Measurements from ENCODE around the gene NLGN1. TPM values are rescaled to one million over a fixed set of nuclear protein-coding genes. Genes with fewer than 3 reads are reported as not detected.

The NLGN1 gene
- total RNA-seq, 1 experiment from 2014 or later, result 0.85 TPM

DNA sequence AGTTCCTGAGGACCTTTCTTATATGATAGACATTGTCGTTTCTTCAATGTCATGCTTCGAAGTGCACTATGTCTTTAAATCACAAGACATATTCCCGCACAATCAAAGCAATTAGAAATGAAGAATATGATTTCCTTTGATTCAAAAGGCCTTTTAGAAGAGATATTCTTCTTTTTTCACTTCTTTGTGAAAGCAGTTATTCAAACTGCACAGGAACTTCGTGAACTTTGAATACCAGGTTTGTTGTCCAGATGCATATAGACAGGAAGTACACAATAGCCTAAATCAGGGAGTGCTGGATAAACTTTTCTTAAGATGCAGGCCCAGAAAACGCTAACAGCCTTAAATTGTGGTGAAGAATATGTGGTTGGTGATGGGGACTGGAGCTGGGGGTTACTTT, 870.5 kb downstream of the NLGN1 start:
- CTCF ChIA-PET, result no interaction called here

DNA sequence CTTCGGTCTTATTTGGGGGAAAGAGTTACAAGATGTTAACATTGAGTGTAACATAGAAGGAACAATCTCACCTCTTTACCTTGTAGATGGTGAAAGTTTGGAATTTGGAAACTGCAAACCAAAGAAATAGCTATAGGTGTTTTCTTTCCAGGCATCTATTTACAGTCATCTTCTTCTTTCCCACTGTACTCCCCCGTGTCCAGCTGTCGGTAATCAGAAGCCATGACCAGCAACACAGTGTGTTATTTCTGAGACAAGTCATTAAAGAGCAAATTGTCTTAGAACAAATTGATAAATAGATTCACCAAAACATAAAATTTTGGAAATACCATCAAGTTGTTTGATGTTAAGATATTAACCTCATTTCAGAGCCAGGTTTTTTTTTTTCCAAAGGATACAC, 871.0 kb downstream of the NLGN1 start:
- H3K9me3 ChIP-seq (ENCODE audit: control insufficient read depth, insufficient read depth, low read depth, low read length), result no peaks in the 10 kb centered on the region
- no peaks in the 10 kb centered on the region for H3K27me3 ChIP-seq (ENCODE audit: control insufficient read depth, insufficient read depth, low read length)
- ChIA-PET POLR2A (no interaction called here), CTCF (no interaction called here)
- no peaks in the 10 kb centered on the region for H3K4me1 ChIP-seq (ENCODE audit: control insufficient read depth, insufficient read depth, low read length)
- H3K27ac ChIP-seq (ENCODE audit: low read length), result no peak overlapping the region
- in situ Hi-C loops (cut with HindIII; ENCODE audit: low pct_unique_long_range_greater_than_20kb, low sequenced_read_pairs), result no loop called here
- ATAC-seq (no peak), DNase-seq (ENCODE audit: low read depth, low spot score) (no peak)
- intact Hi-C loops (cut with micrococcal nuclease; ENCODE audit: unreplicated experiment), result no loop called here
- TF ChIP-seq POLR2AphosphoS5 (IDR thresholded peaks at IDR 0.05; ENCODE audit: low read depth, low read length) (no peak), SIN3A (IDR thresholded peaks at IDR 0.05; ENCODE audit: borderline replicate concordance, insufficient read depth, low read depth, low read length) (no peak), TCF7L2 (IDR thresholded peaks at IDR 0.05; ENCODE audit: low read depth, low read length) (no peak)
- TF ChIP-seq, protein P1, sequence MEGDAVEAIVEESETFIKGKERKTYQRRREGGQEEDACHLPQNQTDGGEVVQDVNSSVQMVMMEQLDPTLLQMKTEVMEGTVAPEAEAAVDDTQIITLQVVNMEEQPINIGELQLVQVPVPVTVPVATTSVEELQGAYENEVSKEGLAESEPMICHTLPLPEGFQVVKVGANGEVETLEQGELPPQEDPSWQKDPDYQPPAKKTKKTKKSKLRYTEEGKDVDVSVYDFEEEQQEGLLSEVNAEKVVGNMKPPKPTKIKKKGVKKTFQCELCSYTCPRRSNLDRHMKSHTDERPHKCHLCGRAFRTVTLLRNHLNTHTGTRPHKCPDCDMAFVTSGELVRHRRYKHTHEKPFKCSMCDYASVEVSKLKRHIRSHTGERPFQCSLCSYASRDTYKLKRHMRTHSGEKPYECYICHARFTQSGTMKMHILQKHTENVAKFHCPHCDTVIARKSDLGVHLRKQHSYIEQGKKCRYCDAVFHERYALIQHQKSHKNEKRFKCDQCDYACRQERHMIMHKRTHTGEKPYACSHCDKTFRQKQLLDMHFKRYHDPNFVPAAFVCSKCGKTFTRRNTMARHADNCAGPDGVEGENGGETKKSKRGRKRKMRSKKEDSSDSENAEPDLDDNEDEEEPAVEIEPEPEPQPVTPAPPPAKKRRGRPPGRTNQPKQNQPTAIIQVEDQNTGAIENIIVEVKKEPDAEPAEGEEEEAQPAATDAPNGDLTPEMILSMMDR (IDR thresholded peaks at IDR 0.05), result no peak
- TF ChIP-seq, protein P2, sequence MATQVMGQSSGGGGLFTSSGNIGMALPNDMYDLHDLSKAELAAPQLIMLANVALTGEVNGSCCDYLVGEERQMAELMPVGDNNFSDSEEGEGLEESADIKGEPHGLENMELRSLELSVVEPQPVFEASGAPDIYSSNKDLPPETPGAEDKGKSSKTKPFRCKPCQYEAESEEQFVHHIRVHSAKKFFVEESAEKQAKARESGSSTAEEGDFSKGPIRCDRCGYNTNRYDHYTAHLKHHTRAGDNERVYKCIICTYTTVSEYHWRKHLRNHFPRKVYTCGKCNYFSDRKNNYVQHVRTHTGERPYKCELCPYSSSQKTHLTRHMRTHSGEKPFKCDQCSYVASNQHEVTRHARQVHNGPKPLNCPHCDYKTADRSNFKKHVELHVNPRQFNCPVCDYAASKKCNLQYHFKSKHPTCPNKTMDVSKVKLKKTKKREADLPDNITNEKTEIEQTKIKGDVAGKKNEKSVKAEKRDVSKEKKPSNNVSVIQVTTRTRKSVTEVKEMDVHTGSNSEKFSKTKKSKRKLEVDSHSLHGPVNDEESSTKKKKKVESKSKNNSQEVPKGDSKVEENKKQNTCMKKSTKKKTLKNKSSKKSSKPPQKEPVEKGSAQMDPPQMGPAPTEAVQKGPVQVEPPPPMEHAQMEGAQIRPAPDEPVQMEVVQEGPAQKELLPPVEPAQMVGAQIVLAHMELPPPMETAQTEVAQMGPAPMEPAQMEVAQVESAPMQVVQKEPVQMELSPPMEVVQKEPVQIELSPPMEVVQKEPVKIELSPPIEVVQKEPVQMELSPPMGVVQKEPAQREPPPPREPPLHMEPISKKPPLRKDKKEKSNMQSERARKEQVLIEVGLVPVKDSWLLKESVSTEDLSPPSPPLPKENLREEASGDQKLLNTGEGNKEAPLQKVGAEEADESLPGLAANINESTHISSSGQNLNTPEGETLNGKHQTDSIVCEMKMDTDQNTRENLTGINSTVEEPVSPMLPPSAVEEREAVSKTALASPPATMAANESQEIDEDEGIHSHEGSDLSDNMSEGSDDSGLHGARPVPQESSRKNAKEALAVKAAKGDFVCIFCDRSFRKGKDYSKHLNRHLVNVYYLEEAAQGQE (IDR thresholded peaks at IDR 0.05; ENCODE audit: insufficient read depth in 1 of 2, low read depth in 2 of 2, low read length in 1 of 2), result no peak
- BruUV-seq (replicated peaks), result no TSS peak
- H3K36me3 ChIP-seq (ENCODE audit: control insufficient read depth, insufficient read depth, low read length), result no peaks in the 10 kb centered on the region
- H3K4me3 ChIP-seq (ENCODE audit: low read depth in 2 of 2, low read length in 2 of 2), result no peak overlapping the region

More for the DNA sequence above, 870.5 kb downstream of the NLGN1 start:
- POLR2A ChIA-PET, result no interaction called here
- intact Hi-C loops (cut with micrococcal nuclease; ENCODE audit: unreplicated experiment) (no loop called here), in situ Hi-C loops (cut with HindIII; ENCODE audit: low pct_unique_long_range_greater_than_20kb, low sequenced_read_pairs) (no loop called here)
- Histone ChIP-seq H3K4me1 (ENCODE audit: control insufficient read depth, insufficient read depth, low read length) (no peaks in the 10 kb centered on the region), H3K9me3 (ENCODE audit: control insufficient read depth, insufficient read depth, low read depth, low read length) (no peaks in the 10 kb centered on the region), H3K27ac (ENCODE audit: low read length) (no peak overlapping the region), H3K4me3 (ENCODE audit: low read depth in 2 of 2, low read length in 2 of 2) (no peak overlapping the region), H3K27me3 (ENCODE audit: control insufficient read depth, insufficient read depth, low read length) (no peaks in the 10 kb centered on the region), H3K36me3 (ENCODE audit: control insufficient read depth, insufficient read depth, low read length) (no peaks in the 10 kb centered on the region)
- no TSS peak for BruUV-seq (replicated peaks)
- DNase-seq (ENCODE audit: low read depth, low spot score) (no peak), ATAC-seq (no peak)
- TF ChIP-seq POLR2AphosphoS5 (IDR thresholded peaks at IDR 0.05; ENCODE audit: low read depth, low read length), result no peak
- TF ChIP-seq, protein P2 (IDR thresholded peaks at IDR 0.05; ENCODE audit: insufficient read depth in 1 of 2, low read depth in 2 of 2, low read length in 1 of 2), result no peak

Measured in Panc1 (cell line).